ENCODE results near the gene MEG3. TPM values are rescaled to one million over a fixed set of nuclear protein-coding genes. Genes with fewer than 3 reads are reported as not detected.
A peak's percentile ranks its signal among the peaks of the same experiment; 100 is the strongest.

The MEG3 gene
- total and polyA plus RNA-seq, 9 of the 15 experiments (the other 6 are each of a cell fraction or from before 2014, with no cell fraction given): 0.10 to 5.3 (median 1.0) TPM; not detected in 1

DNA sequence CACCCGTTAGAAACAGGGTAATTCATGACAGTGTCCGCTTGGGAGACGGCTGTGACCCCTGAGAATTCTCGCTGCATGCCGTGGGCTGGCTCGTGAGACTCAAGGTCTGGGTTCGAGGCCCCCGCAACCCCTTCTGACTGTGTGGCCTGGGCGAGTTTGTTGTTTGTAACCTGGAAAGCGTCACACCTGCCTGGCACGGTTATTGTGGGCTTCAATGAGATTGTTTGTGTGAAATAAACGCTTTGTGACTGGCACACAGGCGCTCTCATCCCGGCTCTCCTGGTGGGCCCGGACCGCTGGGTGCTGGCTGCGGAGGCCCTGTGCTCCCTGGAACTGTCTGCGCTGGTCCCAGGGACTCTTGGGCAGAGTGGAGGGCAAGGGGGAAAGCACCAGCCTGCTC, 33.9 kb downstream of the MEG3 start:
- Histone ChIP-seq H3K27ac (ENCODE audit: extremely low read depth, low read depth, low read length) (no peak overlapping the region), H3K9ac (ENCODE audit: insufficient read depth in 1 of 2, low read depth in 2 of 2, low read length in 2 of 2) (0 out of 4 replicates have a peak overlapping the region, but pooled peaks of 1 of the 2 experiments have one; percentile 9), H3K4me3 (no peak overlapping the region), H3K9me3 (replicated peaks; ENCODE audit: control insufficient read depth, insufficient read depth, low read depth, low read length) (no peaks in the 10 kb centered on the region), H3K36me3 (ENCODE audit: control insufficient read depth, insufficient read depth, low read length) (no peaks in the 10 kb centered on the region), H3K4me2 (ENCODE audit: insufficient read depth, low read length) (no peak overlapping the region), H3K4me1 (replicated peaks in 1 of 2; ENCODE audit: control insufficient read depth in 2 of 2, insufficient read depth in 2 of 2, low read length in 2 of 2) (peaks cover 12 to 15% of the 10 kb centered on the region in 2 experiments), H2AFZ (ENCODE audit: low read depth, low read length) (no peak overlapping the region), H3K9me1 (ENCODE audit: control insufficient read depth, insufficient read depth, low read length) (no peaks in the 10 kb centered on the region), H4K20me1 (replicated peaks; ENCODE audit: control insufficient read depth, insufficient read depth, low read length) (no peaks in the 10 kb centered on the region), H3K79me2 (ENCODE audit: control insufficient read depth, insufficient read depth, low read length) (no peaks in the 10 kb centered on the region), H3K27me3 (ENCODE audit: control insufficient read depth in 2 of 2, insufficient read depth in 2 of 2, low read length in 2 of 2) (no peaks in the 10 kb centered on the region)
- CTCF ChIA-PET (ENCODE audit: low intra/inter-chr PET ratio): no interaction called here
- DNase-seq (ENCODE audit: extremely low read depth in 1 of 4, low spot score in 3 of 4) (no peak), ATAC-seq (no peak), FAIRE-seq (no peak)
- 51% methylated on average over 17 of the region's 18 CpGs for WGBS (ENCODE audit: insufficient coverage, low coverage, missing lambda C conversion rate)
- POLR2A ChIA-PET: no interaction called here
- in situ Hi-C loops (cut with MboI) (no loop called here), intact Hi-C loops (cut with micrococcal nuclease) (no loop called here)
- TF ChIP-seq KDM1A (IDR thresholded peaks at IDR 0.05) (no peak), TGIF2 (CRISPR knock-in tag; IDR thresholded peaks at IDR 0.05) (no peak), NR2F6 (CRISPR knock-in tag; IDR thresholded peaks at IDR 0.05) (no peak), MAFK (IDR thresholded peaks at IDR 0.05; ENCODE audit: low read length) (no peak), ZNF224 (CRISPR knock-in tag; IDR thresholded peaks at IDR 0.05) (no peak)
- TF ChIP-seq, protein P1, sequence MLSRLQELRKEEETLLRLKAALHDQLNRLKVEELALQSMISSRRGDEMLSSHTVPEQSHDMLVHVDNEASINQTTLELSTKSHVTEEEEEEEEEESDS (CRISPR knock-in tag; IDR thresholded peaks at IDR 0.05): no peak
- TF ChIP-seq, protein P2, sequence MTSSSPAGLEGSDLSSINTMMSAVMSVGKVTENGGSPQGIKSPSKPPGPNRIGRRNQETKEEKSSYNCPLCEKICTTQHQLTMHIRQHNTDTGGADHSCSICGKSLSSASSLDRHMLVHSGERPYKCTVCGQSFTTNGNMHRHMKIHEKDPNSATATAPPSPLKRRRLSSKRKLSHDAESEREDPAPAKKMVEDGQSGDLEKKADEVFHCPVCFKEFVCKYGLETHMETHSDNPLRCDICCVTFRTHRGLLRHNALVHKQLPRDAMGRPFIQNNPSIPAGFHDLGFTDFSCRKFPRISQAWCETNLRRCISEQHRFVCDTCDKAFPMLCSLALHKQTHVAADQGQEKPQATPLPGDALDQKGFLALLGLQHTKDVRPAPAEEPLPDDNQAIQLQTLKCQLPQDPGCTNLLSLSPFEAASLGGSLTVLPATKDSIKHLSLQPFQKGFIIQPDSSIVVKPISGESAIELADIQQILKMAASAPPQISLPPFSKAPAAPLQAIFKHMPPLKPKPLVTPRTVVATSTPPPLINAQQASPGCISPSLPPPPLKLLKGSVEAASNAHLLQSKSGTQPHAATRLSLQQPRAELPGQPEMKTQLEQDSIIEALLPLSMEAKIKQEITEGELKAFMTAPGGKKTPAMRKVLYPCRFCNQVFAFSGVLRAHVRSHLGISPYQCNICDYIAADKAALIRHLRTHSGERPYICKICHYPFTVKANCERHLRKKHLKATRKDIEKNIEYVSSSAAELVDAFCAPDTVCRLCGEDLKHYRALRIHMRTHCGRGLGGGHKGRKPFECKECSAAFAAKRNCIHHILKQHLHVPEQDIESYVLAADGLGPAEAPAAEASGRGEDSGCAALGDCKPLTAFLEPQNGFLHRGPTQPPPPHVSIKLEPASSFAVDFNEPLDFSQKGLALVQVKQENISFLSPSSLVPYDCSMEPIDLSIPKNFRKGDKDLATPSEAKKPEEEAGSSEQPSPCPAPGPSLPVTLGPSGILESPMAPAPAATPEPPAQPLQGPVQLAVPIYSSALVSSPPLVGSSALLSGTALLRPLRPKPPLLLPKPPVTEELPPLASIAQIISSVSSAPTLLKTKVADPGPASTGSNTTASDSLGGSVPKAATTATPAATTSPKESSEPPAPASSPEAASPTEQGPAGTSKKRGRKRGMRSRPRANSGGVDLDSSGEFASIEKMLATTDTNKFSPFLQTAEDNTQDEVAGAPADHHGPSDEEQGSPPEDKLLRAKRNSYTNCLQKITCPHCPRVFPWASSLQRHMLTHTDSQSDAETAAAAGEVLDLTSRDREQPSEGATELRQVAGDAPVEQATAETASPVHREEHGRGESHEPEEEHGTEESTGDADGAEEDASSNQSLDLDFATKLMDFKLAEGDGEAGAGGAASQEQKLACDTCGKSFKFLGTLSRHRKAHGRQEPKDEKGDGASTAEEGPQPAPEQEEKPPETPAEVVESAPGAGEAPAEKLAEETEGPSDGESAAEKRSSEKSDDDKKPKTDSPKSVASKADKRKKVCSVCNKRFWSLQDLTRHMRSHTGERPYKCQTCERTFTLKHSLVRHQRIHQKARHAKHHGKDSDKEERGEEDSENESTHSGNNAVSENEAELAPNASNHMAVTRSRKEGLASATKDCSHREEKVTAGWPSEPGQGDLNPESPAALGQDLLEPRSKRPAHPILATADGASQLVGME (CRISPR knock-in tag; IDR thresholded peaks at IDR 0.05): no peak
- BruUV-seq (replicated peaks): no TSS peak

All from K562 (cell line).